Measurements from ENCODE around the gene NBPF3.
"Not testable (repeated sequence)": the region's sequence is repeated elsewhere in the genome, so short reads cannot be mapped to it uniquely, and the experiment has no call there.

- not testable (repeated sequence) for TF ChIP-seq CTCF, POLR2A (IDR thresholded peaks at IDR 0.05)
Measured at GRCh38 chr1:21420378-21420777, 19.6 kb upstream of the NBPF3 start.
